Neural cell (in vitro differentiated cells): ENCODE measurements around the gene CDKN2AIPNL. TPM values are rescaled to one million over a fixed set of nuclear protein-coding genes. Genes with fewer than 3 reads are reported as not detected.

Experiments
- H2AFZ ChIP-seq: fragments of 200-600, 300-800 bp; sonication (generic), shearing (Covaris generic); 2 replicates; pipeline ENCODE4 v1.6.0; 2014; ENCODE audit warnings: low read depth, mild to moderate bottlenecking, antibody characterized with exemption, low read length, moderate library complexity
- H3F3A ChIP-seq: fragments of 200-600 bp; shearing (Covaris generic); 2 replicates; pipeline ENCODE4 v1.6.1; 2016; ENCODE audit warnings: mild to moderate bottlenecking, moderate library complexity, mixed read lengths, antibody characterized with exemption, low read length; ENCODE audit not compliant: insufficient read depth, poor library complexity, severe bottlenecking
- H3K27ac ChIP-seq: fragments of 200-600, 300-800 bp; sonication (generic), shearing (Covaris generic); 2 replicates; pipeline ENCODE4 v1.5.1; 2014; ENCODE audit warnings: mild to moderate bottlenecking, low read length, moderate library complexity
- H3K27me3 ChIP-seq: fragments of 300-800, 200-600 bp; sonication (generic), shearing (Covaris generic); 2 replicates; pipeline ENCODE4 v1.6.0; 2014; ENCODE audit warnings: mild to moderate bottlenecking, low read depth, low read length, moderate library complexity; ENCODE audit not compliant: insufficient read depth
- H3K36me3 ChIP-seq: fragments of 300-800, 200-600 bp; sonication (generic), shearing (Covaris generic); 2 replicates; pipeline ENCODE4 v1.5.1; 2014; ENCODE audit warnings: mild to moderate bottlenecking, antibody characterized with exemption, low read length, moderate library complexity; ENCODE audit not compliant: insufficient read depth
- H3K4me2 ChIP-seq: fragments of 300-800, 200-600 bp; sonication (generic), shearing (Covaris generic); 2 replicates; pipeline ENCODE4 v1.6.0; 2014; ENCODE audit warnings: mild to moderate bottlenecking, low read length
- H3K4me3 ChIP-seq: fragments of 300-800, 200-600 bp; sonication (generic), shearing (Covaris generic); 2 replicates; pipeline ENCODE4 v1.5.1; 2014; ENCODE audit warnings: mild to moderate bottlenecking, low read length, moderate library complexity
- H3K79me2 ChIP-seq: fragments of 200-600 bp; shearing (Covaris generic); replicated peaks from 2 replicates; pipeline ENCODE4 v1.6.0; 2014; ENCODE audit warnings: mild to moderate bottlenecking, low read length, moderate library complexity; ENCODE audit not compliant: insufficient read depth
- H3K9ac ChIP-seq: fragments of 300-800, 200-600 bp; sonication (generic), shearing (Covaris generic); 2 replicates; pipeline ENCODE4 v1.6.1; 2016; ENCODE audit warnings: mild to moderate bottlenecking, low read length, mixed read lengths
- H3K9me2 ChIP-seq: fragments of 200-600 bp; shearing (Covaris generic); 2 replicates; pipeline ENCODE4 v1.6.1; 2016; ENCODE audit warnings: mild to moderate bottlenecking, low read length, mixed read lengths; ENCODE audit not compliant: insufficient read depth
- H3K9me3 ChIP-seq: fragments of 200-600, 300-800 bp; sonication (generic), shearing (Covaris generic); 2 replicates; pipeline ENCODE4 v1.6.1; 2016; ENCODE audit warnings: mild to moderate bottlenecking, mixed run types, low read length, moderate library complexity, mixed read lengths
- H4K20me1 ChIP-seq: fragments of 200-600 bp; shearing (Covaris generic); 2 replicates; pipeline ENCODE4 v1.6.1; 2016; ENCODE audit warnings: mild to moderate bottlenecking, mixed run types; ENCODE audit not compliant: insufficient read depth
- EP300 ChIP-seq: fragments of 450-650 bp; conservative IDR thresholded peaks from 2 replicates; pipeline ENCODE4 v1.6.1; 2014; ENCODE audit warnings: antibody characterized with exemption, mild to moderate bottlenecking, moderate library complexity; ENCODE audit not compliant: poor library complexity, severe bottlenecking
- EZH2 ChIP-seq: fragments of 200-600, 300-800 bp; shearing (Covaris generic), sonication (generic); IDR thresholded peaks from 2 replicates; pipeline ENCODE4 v1.6.1; 2014; ENCODE audit warnings: antibody characterized with exemption, low read length, borderline replicate concordance, mild to moderate bottlenecking; ENCODE audit not compliant: insufficient read depth, poor library complexity, severe bottlenecking
- MXI1 ChIP-seq: fragments of 450-650 bp; conservative IDR thresholded peaks from 2 replicates; pipeline ENCODE4 v1.6.1; 2014; ENCODE audit warnings: antibody characterized with exemption, mild to moderate bottlenecking; ENCODE audit not compliant: poor library complexity, severe bottlenecking
- POLR2AphosphoS5 ChIP-seq: IDR thresholded peaks from 2 replicates; pipeline ENCODE4 v1.6.1; 2012
- RAD21 ChIP-seq: fragments of 450-650 bp; conservative IDR thresholded peaks from 2 replicates; pipeline ENCODE4 v1.6.1; 2014; ENCODE audit warnings: antibody characterized with exemption, mild to moderate bottlenecking, moderate library complexity
- SMC3 ChIP-seq: fragments of 450-650 bp; conservative IDR thresholded peaks from 2 replicates; pipeline ENCODE4 v1.6.1; 2014; ENCODE audit warnings: antibody characterized with exemption, mild to moderate bottlenecking, moderate library complexity; ENCODE audit not compliant: poor library complexity
- TAF1 ChIP-seq: IDR thresholded peaks from 2 replicates; pipeline ENCODE4 v1.6.1; 2012; ENCODE audit warnings: low read depth
- polyA plus RNA-seq: library from polyadenylated mRNA; depleted of rRNA; stranded (reverse); fragments of >200 nt; gene quantifications from 2 replicates; pipeline ENCODE4 v1.2.3, GENCODE V29; 2014
- TF ChIP-seq, protein P1 (sequence below): IDR thresholded peaks from 2 replicates; pipeline ENCODE4 v1.6.1; 2012; ENCODE audit warnings: borderline replicate concordance
- TF ChIP-seq, protein P2 (sequence below): fragments of 450-650 bp; IDR thresholded peaks from 2 replicates; pipeline ENCODE4 v1.5.1; 2014; ENCODE audit warnings: antibody characterized with exemption, mild to moderate bottlenecking, moderate library complexity; ENCODE audit not compliant: poor library complexity, severe bottlenecking

Gene CDKN2AIPNL
- polyA plus RNA-seq, 1 donor from 2014 or later = 78.4 TPM

DNA sequence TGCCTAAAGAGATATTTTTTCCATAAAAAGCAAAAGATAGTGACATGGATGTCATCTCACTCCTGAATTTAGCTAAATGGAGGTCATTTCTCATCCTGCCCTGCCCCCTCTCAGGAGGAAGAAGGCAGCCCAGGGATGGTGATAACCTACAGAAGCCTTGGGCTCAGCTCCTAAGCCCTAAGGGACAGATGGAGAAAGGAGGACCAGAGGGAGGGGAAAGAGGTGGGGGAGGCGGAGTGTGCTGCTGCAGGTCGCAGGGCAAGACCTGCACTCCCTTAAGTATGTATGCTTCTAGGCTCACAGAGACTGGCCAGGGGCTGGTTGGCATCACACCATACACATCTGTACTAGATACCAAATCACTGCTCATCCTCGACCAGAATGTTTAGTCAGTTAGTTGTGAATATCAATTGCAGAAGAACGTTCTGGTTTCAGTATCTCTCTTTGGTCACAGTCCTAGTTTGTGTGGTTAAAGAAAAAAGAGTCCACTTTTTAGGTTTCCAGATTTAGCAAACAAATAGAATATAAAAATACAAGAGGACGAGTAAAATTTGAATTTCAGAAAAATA lies 18.4 kb upstream of the CDKN2AIPNL start:
- Histone ChIP-seq H3K4me2 (no peak overlapping the region), H2AFZ (no peak overlapping the region), H3K79me2 (no peaks in the 10 kb centered on the region), H3K9me3 (no peaks in the 10 kb centered on the region), H4K20me1 (no peaks in the 10 kb centered on the region), H3K9me2 (no peaks in the 10 kb centered on the region), H3K36me3 (no peaks in the 10 kb centered on the region), H3K27me3 (no peaks in the 10 kb centered on the region), H3K9ac (no peak overlapping the region), H3F3A (no peaks in the 10 kb centered on the region), H3K27ac (no peak overlapping the region), H3K4me3 (no peak overlapping the region)
- TF ChIP-seq EZH2 (no peak), EP300 (no peak), RAD21 (no peak), MXI1 (no peak), POLR2AphosphoS5 (no peak), TAF1 (no peak), SMC3 (no peak)
- TF ChIP-seq, protein P1, sequence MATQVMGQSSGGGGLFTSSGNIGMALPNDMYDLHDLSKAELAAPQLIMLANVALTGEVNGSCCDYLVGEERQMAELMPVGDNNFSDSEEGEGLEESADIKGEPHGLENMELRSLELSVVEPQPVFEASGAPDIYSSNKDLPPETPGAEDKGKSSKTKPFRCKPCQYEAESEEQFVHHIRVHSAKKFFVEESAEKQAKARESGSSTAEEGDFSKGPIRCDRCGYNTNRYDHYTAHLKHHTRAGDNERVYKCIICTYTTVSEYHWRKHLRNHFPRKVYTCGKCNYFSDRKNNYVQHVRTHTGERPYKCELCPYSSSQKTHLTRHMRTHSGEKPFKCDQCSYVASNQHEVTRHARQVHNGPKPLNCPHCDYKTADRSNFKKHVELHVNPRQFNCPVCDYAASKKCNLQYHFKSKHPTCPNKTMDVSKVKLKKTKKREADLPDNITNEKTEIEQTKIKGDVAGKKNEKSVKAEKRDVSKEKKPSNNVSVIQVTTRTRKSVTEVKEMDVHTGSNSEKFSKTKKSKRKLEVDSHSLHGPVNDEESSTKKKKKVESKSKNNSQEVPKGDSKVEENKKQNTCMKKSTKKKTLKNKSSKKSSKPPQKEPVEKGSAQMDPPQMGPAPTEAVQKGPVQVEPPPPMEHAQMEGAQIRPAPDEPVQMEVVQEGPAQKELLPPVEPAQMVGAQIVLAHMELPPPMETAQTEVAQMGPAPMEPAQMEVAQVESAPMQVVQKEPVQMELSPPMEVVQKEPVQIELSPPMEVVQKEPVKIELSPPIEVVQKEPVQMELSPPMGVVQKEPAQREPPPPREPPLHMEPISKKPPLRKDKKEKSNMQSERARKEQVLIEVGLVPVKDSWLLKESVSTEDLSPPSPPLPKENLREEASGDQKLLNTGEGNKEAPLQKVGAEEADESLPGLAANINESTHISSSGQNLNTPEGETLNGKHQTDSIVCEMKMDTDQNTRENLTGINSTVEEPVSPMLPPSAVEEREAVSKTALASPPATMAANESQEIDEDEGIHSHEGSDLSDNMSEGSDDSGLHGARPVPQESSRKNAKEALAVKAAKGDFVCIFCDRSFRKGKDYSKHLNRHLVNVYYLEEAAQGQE = no peak
- TF ChIP-seq, protein P2, sequence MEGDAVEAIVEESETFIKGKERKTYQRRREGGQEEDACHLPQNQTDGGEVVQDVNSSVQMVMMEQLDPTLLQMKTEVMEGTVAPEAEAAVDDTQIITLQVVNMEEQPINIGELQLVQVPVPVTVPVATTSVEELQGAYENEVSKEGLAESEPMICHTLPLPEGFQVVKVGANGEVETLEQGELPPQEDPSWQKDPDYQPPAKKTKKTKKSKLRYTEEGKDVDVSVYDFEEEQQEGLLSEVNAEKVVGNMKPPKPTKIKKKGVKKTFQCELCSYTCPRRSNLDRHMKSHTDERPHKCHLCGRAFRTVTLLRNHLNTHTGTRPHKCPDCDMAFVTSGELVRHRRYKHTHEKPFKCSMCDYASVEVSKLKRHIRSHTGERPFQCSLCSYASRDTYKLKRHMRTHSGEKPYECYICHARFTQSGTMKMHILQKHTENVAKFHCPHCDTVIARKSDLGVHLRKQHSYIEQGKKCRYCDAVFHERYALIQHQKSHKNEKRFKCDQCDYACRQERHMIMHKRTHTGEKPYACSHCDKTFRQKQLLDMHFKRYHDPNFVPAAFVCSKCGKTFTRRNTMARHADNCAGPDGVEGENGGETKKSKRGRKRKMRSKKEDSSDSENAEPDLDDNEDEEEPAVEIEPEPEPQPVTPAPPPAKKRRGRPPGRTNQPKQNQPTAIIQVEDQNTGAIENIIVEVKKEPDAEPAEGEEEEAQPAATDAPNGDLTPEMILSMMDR = no peak

DNA sequence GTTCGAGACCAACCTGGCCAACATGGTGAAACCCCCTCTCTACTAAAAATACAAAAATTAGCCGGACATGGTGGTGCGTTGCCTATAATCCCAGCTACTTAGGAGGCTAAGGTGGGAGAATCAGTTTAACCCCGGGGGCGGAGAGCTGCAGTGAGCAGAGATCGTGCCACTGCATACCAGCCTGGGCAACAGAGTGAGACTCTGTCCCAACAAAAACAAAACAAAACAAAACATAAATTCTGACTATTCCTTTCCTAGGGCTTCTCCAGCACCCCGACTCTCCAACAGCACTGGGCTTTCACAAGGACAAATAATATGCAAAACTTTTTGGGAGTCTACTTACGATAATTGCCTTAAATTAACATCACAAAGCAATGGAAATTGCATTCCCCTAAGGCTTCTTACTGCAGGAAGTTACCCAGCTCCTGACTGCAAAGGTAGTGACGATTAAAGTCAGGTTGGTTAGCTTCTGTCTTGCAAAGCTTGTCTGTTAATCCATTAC lies 15.9 kb upstream of the CDKN2AIPNL start:
- Histone ChIP-seq H3F3A (no peaks in the 10 kb centered on the region), H3K27ac (no peak overlapping the region), H2AFZ (no peak overlapping the region), H3K4me2 (no peak overlapping the region), H3K36me3 (no peaks in the 10 kb centered on the region), H3K4me3 (no peak overlapping the region), H3K27me3 (no peaks in the 10 kb centered on the region), H3K9me3 (no peaks in the 10 kb centered on the region), H3K9ac (no peak overlapping the region), H4K20me1 (no peaks in the 10 kb centered on the region), H3K9me2 (no peaks in the 10 kb centered on the region), H3K79me2 (no peaks in the 10 kb centered on the region)
- TF ChIP-seq MXI1 (no peak), RAD21 (no peak), EZH2 (no peak), POLR2AphosphoS5 (no peak)
- TF ChIP-seq, protein P2 = no peak
